ENCODE data around the gene DGKK.
"Not testable (repeated sequence)": the region's sequence is repeated elsewhere in the genome, so short reads cannot be mapped to it uniquely, and the experiment has no call there.

The DGKK gene

DNA sequence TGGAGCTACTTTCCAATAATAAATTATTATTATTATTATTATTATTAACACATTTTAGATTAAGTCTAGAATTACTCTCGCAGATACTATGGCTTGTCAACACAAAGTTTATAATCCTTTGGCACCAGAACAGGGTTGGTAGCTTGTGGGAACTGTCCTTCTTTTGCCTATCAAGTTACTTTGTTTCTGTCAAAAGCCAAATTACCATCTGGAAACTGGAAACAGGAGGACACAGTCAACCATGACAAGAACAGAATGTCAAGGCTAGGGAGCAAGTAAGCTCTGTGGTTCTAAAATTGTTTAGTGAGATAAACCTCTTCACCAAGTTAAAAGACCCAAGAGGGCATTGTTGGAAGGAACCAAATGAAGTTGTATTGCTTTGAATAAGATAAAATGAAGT, 42.5 kb downstream of the DGKK start:
- DNase-seq (ENCODE audit: low read depth), result no peak

DNA sequence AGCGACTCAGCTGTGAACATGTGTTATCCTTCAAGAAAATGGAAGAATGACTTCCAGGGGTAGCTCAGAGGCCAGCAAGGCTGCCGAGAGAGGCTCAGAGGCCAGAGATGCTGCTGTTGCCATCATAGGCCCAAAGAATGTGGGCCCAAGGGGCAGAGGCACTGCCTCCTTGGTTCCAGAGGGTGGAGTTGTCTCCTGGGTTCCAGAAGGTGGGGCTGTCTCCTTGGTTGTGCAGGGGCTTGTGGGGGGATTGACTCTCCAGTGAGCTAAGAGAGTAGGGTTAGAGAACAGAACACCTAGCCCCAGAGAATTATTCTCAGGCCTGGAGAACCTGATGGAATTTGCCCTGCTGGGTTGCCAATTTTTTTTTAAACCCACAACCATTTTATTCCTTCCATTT, 62.6 kb downstream of the DGKK start:
- no peak for DNase-seq (ENCODE audit: low read depth)

DNA sequence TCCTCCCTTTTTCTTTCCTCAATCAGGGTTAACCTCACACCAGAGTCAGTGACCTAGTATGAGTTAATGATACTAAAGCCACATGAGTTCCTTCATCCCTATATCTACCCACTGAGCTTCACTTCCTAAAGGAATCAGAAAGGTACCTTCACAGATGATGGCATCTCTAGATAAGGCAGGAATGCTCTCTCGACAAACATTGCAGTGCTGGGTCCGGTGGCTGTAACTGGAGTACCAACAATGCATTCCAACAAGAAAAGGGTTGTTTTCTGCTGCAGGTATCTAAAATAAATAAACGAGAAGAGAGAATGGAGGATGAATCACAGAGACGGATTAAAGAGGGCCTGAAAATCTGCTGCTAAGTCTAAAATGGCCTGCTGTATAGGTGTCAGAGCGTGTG, 66.7 kb downstream of the DGKK start:
- DNase-seq (ENCODE audit: low read depth), result no peak

DNA sequence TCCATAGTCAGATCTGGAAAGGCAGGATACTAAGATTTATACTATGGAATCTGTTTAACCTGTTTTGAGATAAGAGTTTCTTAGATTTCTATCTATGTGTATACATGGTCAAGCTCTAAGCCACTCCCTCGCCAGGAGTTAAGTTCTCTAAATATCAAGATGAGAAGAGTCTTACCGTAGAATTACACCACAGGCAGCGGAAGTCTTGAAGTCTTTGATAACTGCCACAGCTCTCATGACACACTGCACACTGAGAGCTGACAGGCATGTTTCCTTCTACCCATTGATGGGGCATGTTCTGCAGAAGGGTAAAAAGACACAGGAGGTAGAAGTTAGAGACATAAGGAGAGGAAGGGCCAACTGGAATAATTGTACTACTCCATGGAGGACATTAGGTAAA, 67.7 kb downstream of the DGKK start:
- DNase-seq (ENCODE audit: low read depth), result no peak

DNA sequence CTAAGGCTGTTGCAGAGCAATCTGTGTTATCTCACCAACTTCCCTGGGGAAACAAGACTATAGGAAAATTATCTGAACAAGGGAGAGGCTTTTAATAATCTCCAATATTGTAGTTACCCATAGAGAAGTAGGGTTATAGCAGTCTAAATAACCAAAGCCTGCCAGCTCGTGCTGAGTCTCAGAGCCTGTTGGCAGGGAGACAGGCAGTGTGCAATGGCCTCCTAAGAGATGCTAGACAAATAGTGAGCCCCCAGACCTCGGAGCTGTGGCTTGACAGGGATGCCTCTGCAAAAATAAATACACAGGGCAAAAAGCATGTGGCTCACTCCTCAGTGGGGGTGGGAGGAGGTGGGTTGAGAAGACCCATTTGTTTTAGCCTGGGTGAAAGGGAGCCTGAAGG, 76.7 kb downstream of the DGKK start:
- DNase-seq (ENCODE audit: low read depth), result no peak

DNA sequence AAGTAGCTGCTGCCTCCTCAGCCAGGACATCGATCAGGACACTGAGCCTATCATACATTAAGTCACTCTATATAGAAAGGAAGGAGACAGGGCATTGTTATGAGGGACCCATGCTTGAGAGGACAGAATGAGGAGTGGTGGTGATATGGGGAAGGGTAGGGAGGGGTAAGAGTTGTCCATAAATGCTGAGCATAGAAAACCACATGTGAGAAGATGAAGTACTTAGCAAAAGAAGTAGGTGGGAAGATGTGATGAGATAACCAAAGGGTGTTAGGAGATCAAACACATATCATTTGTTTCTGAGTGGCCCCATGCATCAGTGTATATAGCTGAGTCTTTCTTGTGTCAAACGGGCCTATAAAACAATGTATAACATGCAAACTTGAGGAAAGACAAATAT, 84.1 kb downstream of the DGKK start:
- DNase-seq (ENCODE audit: low read depth), result no peak

DNA sequence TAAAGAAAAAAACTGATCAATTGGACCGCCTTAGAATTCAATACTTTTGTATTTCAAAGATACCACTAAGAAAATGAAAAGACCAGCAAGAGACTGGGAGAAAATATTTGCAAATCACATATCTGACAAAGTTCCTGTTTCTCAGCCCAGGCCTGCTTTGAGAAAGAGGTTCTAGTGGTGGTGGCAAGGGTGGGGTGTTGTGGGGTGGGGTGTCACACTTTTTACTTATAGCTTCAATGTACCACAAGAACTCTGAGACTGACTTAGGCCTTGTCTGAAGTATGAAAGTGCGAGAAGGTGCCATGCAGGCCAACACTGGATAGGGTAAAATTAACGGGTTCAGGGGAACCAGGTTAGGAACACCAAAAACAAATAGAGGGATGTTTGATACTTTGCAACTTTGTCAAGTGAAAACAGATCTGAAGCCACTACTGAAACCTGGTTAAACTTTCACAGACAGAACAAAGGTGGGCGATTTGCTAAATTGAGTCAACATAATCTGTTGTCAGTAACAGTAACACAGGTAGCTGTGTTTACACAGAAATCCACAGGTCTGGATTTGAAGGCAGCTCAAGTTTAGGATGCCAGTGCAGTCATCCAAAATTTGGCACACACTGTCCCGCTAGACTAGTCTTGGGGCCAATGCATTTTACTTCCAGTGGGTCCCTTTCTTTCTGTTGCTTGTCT, 88.8 kb downstream of the DGKK start:
- no peak for DNase-seq (ENCODE audit: low read depth)

GRCh38 chrX:50375481-50376267, 95.0 kb downstream of the DGKK start:
- DNase-seq (ENCODE audit: low read depth), result no peak

GRCh38 chrX:50372966-50373365, 97.7 kb downstream of the DGKK start:
- DNase-seq (ENCODE audit: low read depth), result no peak

GRCh38 chrX:50343917-50344316, 126.7 kb downstream of the DGKK start:
- no peak for DNase-seq (ENCODE audit: low read depth)

DNA sequence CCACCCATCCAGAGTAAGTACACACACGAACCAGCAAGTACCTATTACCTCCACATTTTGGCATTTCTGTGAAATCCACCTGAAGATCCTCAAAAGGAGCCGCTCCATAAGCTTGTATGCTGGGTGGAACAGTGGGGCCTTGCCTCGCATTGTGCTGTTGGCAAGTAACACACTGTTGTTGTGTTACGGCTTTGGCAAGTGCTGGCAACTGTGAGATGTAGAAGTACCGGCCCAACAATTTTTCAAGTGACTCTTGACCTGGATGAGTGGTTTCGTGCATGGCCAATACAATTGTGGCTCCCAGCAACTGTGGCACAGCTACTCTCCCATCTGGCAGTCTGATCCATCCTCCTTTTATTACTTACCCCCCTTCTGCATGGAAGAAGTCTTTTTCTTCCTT, 137.3 kb downstream of the DGKK start:
- DNase-seq (ENCODE audit: low read depth), result no peak

DNA sequence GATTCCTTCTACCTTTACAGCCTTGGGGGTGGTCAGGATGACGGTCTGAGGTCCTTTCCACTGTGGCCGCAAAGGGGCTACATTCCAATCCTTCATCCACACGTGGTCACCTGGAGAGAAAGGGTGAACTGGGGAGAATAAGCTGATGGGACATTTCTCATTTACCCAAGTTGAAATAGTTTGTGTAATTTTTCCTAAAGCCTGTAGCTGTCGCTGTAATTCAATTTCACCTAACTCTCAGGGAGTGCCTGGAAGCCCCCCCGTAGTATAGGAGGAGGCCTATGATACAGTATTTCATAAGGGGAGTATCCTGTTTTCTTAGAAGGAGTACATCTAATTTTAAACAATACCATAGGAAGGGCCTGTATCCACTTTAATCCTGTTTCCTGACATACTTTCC, 138.0 kb downstream of the DGKK start:
- not testable (repeated sequence) for DNase-seq (ENCODE audit: low read depth)

GRCh38 chrX:50327235-50327634, 143.4 kb downstream of the DGKK start:
- DNase-seq (ENCODE audit: low read depth), result no peak

All from GM04503 (cell line).